ENCODE measurements around the gene SUSD4. TPM values are rescaled to one million over a fixed set of nuclear protein-coding genes. Genes with fewer than 3 reads are reported as not detected.

Gene SUSD4
- total RNA-seq, 1 donor from 2014 or later = not detected

DNA sequence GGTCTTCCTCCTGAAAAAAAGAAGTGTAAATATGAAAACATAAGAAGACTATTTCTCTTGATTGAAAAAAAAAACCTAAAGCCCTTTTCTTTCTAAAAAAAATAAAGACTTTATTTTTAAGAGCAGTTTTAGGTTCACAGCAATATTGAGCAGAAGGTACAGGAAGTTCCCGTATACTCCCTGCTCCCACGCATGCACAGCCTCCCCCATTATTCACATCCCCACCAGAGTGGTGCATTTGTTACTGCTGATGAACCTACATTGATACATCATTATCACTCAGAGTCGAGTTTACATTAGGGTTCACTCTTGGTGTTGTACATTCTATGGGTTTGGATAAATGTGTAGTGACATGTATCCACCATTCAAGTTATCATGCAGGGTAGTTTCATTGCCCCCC lies 128.9 kb downstream of the SUSD4 start:
- H3K9me3 ChIP-seq = peaks cover 0 to 15% of the 10 kb centered on the region in 2 donors
- no peak for TF ChIP-seq CTCF (IDR thresholded peaks at IDR 0.05)
- peaks cover 0 to 6% of the 10 kb centered on the region in 2 donors for H3K4me1 ChIP-seq
- H3K27me3 ChIP-seq = no peaks in the 10 kb centered on the region
- intact Hi-C loops (cut with DNase I) = no loop called here
- DNase-seq (ENCODE audit: low spot score in 2 of 2) = no peak
- H3K4me3 ChIP-seq = no peak overlapping the region
- H3K27ac ChIP-seq = no peak overlapping the region
- H3K36me3 ChIP-seq = no peaks in the 10 kb centered on the region

GRCh38 chr1:223234534-223234933 lies 129.4 kb downstream of the SUSD4 start:
- intact Hi-C loops (cut with DNase I) = no loop called here

DNA sequence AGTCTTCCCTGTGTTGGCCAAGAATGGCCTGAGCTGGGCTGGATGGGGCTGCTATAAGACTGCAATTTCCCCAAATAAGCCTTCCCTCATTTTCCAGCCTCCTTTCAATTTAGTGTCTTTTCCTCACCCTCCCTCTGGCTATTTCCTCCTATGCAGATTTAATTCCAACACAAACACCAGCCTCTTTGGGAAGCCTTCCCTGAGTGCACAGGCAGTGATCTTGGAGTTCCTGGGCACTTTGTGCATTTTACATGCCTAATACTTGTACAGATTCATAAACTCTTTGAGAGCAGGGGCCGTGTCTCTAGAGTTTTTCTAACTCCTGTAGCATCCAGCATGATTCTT lies 129.8 kb downstream of the SUSD4 start:
- H3K36me3 ChIP-seq = no peaks in the 10 kb centered on the region
- TF ChIP-seq CTCF (IDR thresholded peaks at IDR 0.05) = no peak
- H3K9me3 ChIP-seq = peaks cover 0 to 15% of the 10 kb centered on the region in 2 donors
- peak overlapping the region in 1 of 2 donors; percentile 5 for H3K4me3 ChIP-seq
- peak overlapping the region; percentile 54 to 60 for H3K27ac ChIP-seq
- H3K4me1 ChIP-seq = peaks cover 0 to 6% of the 10 kb centered on the region in 2 donors
- no peaks in the 10 kb centered on the region for H3K27me3 ChIP-seq
- no peak for DNase-seq (ENCODE audit: low spot score in 2 of 2)
- intact Hi-C loops (cut with DNase I) = no loop called here

More at GRCh38 chr1:223234534-223234933, 129.4 kb downstream of the SUSD4 start:
- Histone ChIP-seq H3K9me3 (peaks cover 0 to 15% of the 10 kb centered on the region in 2 donors), H3K4me3 (no peak overlapping the region), H3K4me1 (peaks cover 0 to 6% of the 10 kb centered on the region in 2 donors), H3K27ac (peak overlapping the region; percentile 54 to 60), H3K36me3 (no peaks in the 10 kb centered on the region), H3K27me3 (no peaks in the 10 kb centered on the region)
- no peak for DNase-seq (ENCODE audit: low spot score in 2 of 2)
- TF ChIP-seq CTCF (IDR thresholded peaks at IDR 0.05) = no peak

- peak in 1 of 2 donors; percentile 66 for DNase-seq (ENCODE audit: low spot score in 2 of 2)
- Histone ChIP-seq H3K4me3 (peak overlapping the region in 1 of 2 donors; percentile 5), H3K27me3 (no peaks in the 10 kb centered on the region), H3K9me3 (peaks cover 0 to 15% of the 10 kb centered on the region in 2 donors), H3K36me3 (no peaks in the 10 kb centered on the region), H3K4me1 (peaks cover 0 to 6% of the 10 kb centered on the region in 2 donors), H3K27ac (peak overlapping the region; percentile 54 to 60)
- intact Hi-C loops (cut with DNase I) = no loop called here
- peak in 1 of 3 experiments; percentile 6 for TF ChIP-seq CTCF (IDR thresholded peaks at IDR 0.05)
Measured at GRCh38 chr1:223233410-223234169, 130.4 kb downstream of the SUSD4 start.

GRCh38 chr1:223233019-223233409 lies 131.0 kb downstream of the SUSD4 start:
- H3K4me3 ChIP-seq = no peak overlapping the region
- TF ChIP-seq CTCF (IDR thresholded peaks at IDR 0.05) = no peak
- H3K4me1 ChIP-seq = peaks cover 0 to 6% of the 10 kb centered on the region in 2 donors
- no peak for DNase-seq (ENCODE audit: low spot score in 2 of 2)
- intact Hi-C loops (cut with DNase I) = no loop called here
- H3K36me3 ChIP-seq = no peaks in the 10 kb centered on the region
- H3K27ac ChIP-seq = peak overlapping the region; percentile 2 to 60
- H3K27me3 ChIP-seq = no peaks in the 10 kb centered on the region
- peaks cover 0 to 11% of the 10 kb centered on the region in 2 donors for H3K9me3 ChIP-seq

Data from ascending aorta (tissue), 2 donors.